CD4-positive, alpha-beta T cell treated with Interleukin-10 for 1 hour (primary cell): ENCODE results near the gene ALOX5AP.

Source experiments
- DNase-seq: peaks from one replicate; pipeline ENCODE4 v3.0.0-alpha.2; 2020

ALOX5AP gene

DNA sequence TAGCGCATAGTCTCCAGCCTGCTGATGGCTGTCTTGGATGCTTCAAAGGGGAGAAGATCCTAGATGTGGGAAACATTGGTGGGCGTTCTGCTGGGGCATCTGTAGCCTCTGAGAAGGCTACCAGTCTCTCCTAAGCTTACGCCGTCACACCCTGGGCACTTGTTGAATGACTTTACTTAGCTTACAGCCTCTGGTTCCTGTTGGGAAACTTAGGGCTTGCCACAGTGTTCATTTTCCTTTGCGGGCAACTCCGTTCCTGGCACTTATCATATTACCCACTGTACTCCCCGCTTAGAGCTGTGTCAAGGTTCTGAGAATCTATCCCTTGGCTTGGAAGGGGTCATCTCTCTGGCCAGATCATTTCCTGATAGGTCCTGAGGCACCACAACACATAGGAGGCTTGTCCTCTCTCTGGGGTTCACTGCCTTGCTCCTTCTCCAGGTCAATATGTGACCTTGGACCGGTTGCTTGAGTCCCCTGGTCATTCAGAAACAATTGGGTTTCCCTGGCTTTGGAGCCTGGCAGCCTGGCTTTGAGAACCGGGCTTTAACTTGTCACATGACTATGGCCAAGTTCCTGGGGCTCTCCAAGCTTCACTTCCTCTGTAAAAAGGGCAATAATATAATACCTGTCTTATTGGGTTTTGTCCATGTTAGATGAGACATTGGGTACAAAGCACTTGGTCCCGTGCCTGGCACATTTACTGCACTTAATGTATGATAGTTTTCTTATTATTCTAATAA lies 20.5 kb upstream of the ALOX5AP start:
- DNase-seq = no peak

DNA sequence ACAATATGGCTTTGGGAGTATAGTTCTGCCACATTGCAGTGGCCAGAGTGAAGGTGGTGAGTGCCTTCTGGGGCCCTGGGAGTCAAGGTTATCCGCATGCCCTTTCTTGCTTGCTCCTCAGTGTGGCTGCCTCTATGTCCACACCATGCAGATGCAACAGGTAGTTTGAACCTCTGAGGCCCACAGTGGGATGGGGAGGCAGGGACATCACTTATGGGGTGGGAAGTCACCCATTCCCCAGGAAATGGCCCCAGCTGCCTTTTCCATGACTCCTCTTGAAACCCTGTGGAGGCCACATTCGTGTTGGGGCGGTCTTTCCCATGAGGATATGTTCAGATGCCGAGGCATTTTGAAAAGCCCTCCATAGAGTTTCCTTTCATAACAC lies 20.0 kb upstream of the ALOX5AP start:
- no peak for DNase-seq

DNA sequence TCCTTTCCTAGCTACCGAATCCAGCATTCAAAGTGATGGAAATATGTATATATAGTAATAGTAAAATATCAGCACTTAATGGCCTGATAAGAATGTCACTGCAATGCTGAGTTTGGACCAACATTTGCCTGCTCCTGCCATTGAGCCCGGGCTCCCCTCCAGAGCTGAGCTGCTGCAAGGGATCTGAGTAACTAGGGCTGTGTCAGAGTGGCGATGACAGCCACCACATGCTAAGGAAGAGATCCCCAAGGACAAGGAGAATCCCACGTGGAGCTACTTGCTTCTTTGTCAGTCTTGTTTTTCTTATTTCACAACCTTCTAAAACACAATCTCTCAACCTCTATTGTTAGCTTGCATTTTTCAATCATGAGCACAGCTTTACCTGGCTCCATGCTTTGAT lies 19.5 kb upstream of the ALOX5AP start:
- no peak for DNase-seq

DNA sequence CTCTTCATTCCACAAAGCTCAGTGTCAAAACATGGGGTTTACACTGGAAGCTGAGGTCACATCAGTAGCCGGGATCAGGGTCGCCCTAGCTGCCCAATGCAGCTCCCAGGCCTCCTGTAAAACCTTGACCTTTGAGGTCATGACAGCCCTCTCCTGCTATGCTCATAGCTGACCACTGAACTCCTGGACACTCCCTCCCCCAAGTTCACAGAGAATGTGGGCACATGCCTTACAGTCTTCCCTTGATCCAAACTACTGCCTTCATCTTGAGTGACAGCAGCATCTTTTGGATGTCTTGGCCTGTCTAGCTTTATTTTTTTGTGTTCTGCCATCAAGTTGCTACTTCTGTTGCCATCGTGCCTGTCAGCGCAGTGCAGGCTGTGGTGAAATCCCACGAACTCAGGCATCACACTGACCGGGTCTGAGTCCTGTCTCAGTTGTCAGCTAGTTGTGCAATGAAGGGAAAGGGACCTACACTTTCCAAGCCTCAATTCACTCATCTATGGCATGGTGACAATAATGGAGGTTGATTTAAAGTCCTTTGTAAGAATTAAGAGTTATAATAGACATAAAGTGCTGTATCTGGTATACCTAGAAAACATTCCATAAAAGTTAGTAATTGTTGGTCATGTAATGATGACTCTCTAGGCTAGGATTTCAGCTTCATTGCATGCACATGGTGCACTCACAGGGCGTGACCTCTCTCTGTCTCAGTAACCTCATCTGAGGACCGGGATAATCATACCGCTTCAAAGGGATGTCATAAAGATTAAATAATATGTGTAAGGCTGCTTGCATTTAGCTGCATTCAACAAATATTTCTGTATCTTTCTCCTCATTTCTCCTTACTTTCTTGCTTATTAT lies 16.4 kb upstream of the ALOX5AP start:
- DNase-seq = no peak

DNA sequence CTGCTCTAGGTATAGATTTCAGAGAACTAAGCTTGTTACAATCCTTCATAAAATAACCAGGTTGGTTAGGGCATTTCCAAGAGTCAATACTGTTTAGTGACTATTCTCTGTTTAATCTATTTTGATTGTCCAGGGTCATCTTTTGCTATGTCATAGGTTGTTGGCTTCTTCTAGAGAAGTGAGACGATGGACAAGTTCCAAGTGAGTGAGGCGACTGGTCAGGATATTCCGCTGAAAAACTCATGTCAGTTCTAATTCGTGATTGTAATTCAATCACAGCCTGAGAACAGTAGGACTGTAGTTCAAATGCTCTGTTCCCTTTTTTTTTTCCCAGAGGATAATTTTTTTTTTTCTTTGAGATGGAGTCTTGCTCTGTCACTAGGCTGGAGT lies 15.8 kb upstream of the ALOX5AP start:
- no peak for DNase-seq

DNA sequence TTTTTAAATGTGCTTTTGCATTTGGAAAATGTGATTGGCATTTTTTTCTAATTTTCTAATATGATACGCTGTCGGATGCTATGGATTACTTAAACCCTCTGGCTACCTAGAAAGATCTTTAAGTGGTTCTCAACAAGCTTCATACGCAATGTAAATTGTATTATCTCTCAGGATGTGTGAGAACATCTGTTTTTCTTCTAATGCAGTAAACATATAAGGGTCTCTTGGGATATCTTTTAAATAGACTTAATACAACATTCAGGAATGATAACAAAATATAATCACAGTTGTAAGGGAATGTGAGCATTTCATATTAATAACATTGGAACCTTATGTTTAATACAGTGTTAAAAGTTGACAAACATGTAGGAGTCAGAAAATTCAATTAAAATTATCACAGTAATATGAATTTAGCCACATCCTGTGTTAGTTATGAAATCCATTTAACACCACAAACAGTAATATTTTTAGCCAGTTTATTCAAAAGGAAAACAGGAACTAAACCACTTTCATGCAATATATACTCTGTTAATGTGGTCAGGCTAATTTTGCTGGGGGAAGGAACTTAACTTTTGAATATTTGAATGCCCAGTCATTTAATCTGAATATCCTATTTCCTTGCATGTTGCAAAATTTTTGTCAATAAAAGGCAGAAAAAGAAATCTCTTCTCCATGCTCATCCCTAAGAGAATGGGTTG lies 15.0 kb upstream of the ALOX5AP start:
- DNase-seq = no peak

DNA sequence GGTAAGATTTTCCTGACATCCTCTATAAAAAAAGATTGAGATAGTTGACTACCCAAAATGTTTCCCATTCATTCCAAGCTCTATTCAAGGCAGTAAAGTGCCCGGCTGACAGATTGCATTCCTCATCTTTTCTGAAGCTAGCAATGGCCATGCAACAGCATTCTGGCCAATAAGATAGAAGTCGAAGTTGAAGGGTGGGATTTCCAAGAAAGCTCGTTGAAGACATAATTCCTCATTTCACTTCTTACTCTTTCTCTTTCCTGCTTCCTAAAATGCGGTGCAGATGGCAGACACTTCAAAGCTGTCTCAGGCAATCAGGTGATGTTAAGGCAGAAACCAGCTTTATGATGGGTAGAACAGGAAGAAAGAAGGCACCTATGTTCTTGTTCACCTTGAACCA lies 13.4 kb upstream of the ALOX5AP start:
- no peak for DNase-seq

DNA sequence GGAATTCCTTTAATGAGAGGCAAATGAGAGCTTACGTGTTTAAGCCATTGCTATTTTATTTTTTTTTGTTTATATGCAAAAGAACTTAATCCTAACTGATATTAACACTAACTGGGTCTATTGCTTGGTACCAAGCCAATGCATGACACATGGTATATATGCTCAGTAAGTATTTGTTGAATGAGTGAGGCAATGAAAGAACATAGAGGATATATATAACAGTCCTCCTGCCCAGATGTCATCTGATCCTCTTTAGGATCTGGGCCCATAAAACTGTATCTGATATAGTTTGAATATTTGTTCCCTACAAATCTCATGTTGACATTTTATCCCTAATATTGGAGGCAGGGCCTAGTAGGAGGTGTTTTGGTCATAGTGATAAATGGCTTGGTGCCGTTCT lies 13.0 kb upstream of the ALOX5AP start:
- no peak for DNase-seq

DNA sequence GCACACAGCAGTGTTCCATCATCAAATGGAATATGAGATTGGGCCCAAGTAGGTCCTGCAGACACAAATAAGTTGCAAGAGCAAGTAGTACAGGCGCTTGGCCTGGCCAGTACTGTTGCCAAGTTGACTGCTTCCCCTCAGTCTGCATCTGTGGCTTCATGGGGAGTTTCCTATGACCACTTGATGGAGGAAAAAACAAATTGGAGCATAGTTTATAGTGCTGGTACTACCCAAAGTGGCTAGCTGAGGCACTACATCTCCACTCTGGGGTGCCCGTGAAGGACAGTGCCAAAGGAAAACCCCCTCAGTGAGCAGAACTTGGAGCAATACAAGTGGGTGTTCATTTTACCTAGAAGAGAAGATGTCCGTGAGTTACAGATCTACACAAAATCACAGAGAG lies 10.6 kb upstream of the ALOX5AP start:
- no peak for DNase-seq

DNA sequence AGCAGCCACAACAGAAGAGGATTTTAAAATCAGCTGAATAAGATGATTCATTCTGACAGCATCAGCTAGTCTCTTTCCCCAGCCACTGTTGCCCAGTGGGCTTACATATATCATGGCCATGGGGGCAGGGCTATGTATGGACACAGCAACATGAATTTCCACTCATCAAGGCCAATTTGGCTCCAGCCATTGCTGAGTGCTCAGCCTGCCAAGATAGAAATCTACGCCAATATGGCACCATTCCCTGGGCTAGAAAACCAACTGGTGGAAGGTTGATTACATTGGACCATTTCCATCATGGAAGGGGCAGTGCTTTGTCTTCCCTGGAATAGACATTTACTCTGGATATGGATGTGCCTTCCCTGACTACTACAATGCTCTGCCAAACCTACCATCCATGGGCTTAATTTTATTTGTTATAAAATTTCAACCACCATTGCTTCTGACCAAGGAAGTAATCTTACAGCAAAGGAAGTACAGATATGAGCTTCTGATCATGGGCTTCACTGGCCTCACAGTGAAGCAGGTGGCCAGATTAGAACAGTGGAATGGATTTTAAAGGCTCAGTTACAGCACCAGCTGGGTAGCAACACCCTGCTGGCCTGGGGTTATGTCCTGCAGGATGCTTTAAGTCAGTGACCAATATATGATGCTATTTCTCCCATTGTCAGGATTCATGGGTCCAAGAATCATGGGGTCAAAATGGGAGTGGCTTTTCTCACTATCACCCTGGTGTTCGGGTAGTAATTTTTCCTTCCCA lies 9.8 kb upstream of the ALOX5AP start:
- DNase-seq = no peak

DNA sequence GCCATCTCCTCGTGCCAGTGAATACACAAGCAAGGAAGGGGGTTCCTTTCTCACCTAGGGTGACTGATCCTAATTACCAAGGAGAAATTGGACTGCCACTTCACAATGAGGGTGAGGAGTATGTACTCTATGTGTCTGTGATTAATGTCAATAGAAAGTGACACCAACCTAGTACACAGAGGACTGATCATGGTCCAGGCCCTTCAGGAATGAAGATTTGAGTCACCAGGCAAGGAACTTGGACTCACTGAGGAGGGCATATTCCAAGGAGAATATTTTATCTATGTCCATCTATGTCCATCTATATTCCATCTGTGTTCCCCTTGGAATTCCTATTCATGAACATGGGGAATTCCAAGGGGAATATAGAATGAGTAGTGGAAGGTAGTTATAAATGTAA lies 9.2 kb upstream of the ALOX5AP start:
- no peak for DNase-seq

DNA sequence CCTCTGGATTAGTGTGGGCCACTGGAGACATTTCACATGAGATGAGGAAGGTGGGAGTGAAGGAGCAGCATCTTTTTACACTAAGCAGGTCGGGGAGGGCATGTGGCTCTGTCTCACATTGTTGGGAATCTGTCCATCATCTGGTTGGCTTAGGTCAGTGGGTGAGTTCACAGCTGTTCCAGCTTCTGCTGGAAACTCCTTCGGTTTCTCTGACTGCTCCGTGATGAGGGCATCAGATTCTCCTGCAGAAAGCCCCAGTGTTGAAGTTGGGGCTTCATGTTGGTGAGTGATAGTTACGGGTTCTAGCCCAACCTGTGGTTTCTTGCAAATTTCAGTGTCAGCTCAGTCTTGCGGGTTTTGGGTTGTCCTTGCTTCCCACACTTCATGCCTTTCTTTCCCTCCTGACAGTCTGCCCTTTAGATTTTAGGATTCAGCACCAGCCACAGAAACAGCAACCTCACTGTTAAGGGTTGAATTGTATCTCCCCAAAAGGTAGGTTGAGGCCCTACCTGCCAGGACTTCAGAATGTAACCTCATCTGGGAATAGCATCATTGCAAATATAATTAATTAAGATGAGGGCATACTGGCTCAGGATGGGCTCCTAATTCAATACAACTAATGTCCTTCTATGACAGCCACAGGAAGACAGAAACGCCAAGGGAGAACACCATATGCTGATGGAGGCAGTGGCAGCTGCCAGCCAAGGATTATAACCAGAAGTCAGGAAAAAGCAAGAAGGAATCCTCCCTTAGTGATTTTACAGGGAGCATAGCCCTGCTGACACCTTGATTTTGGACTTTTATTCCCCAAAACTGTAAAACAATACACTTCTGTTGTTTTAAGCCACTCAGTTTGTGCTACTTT lies 7.6 kb upstream of the ALOX5AP start:
- no peak for DNase-seq

DNA sequence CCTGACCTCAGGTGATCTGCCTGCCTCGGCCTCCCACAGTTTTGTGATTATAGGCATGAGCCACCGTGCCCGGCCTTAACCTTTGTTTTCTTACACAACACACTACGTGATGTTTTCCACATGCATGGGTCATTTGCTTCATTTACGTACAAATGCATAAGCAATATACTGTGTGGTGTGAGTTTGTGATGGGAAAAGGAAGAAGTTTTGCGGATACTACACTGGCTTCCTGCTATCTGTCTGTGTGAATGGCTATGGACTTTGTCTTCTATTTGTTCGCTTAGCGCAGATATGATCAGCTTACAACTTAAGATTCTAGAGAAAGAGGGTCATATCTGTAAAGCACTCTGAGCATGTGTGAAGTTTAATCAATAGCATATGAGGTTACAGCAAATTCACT lies 5.5 kb upstream of the ALOX5AP start:
- DNase-seq = no peak

DNA sequence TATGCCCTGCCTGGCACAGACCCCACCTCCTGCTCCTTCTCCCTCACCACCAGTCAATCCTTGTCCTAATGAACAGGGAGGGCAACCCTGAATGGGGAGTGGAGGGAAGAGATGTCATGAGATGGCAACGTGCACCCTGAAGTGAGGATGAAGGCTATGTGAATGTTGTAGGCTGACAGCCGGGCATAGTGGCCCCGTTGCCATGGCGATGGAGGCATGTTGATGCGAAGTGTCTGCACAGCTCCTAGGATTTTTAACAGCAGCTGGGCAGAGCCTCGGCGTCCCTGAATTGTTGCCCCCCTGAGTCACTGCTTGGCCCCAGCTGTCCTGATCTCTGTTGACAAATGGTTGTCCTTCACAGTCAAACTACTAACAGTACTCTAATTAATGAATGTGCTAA lies 4.8 kb upstream of the ALOX5AP start:
- DNase-seq = no peak

DNA sequence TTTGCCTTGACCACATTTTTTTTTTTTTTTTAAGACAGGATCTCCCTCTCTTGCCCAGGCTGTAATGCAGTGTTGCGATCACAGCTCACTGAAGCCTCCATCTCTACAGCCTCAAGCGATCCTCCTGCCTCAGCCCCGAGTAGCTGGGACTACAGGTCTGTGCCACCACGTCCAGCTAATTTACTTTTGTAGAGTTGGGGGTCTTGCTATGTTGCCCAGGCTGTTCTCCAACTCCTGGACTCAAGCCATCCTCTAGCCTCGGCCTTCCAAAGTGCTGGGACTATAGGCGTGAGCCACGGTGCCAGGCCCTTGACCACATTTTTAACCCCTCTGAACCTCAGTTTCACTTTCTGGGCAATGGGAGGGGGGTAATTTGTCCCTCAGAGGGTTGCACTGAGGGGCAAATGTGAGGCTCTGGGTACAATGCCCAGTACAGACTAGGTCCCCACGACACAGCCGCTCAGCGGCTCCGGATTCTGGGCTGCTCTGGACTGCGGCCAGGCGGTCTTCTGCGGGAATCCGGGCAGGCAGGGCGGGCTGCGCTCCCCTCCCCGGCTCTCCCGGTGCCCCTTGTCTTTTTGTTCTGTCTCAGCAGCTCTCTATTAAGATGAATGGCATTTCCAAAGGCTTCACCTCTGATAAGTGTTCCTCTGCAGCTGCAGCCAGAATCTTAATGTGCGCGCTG lies 3.8 kb upstream of the ALOX5AP start:
- DNase-seq = no peak

DNA sequence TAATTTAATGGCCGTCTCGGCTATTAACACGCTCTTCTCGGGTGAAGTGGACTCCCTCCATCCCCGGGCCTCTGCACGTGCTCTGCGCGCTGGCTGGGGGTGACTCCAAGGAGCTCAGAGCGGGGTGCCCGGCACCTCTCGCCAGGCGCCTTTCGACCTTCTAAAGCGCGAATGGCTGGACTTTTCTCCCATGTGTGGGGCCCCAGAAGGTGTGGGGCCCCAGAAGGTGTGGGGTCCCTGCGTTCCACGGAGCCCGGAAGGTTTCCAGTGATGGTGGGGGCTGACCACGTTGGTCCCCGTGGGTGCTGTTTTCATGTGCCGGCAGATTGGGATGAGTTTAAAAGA lies 3.3 kb upstream of the ALOX5AP start:
- no peak for DNase-seq

DNA sequence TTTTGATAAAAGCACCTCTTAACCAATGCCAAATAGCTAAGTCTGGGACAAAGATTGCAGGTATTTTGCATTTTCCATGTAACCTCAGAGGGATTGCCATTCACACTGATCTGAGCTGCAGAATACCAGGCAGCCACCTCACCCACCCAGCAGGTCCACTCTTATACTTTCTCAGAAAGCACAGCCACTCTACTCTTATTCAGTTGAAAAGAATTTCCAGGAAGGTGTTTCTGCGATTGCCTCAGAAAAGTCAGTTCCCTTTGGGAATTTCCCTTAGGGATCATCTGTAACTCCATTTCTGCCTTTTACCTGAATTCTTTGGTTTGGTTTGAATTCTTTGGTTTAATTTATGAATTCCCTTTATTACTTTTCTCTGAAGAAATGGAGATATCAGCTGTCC lies 904 bp upstream of the ALOX5AP start:
- no peak for DNase-seq

DNA sequence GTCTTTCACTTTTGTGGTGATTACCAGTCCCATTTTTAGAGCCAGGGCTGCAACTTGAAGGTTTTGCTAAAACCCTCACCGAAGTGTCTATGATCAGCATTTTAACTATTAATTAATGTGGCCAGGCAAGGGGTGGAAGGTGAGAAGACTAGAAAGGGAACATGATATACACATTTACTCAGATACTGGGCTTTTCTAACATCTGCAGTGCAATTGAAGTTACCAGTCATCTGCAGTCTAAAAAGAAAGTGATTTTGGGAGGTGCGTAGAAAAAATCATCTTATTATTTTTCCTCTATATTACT lies 481 bp downstream of the ALOX5AP start:
- no peak for DNase-seq

DNA sequence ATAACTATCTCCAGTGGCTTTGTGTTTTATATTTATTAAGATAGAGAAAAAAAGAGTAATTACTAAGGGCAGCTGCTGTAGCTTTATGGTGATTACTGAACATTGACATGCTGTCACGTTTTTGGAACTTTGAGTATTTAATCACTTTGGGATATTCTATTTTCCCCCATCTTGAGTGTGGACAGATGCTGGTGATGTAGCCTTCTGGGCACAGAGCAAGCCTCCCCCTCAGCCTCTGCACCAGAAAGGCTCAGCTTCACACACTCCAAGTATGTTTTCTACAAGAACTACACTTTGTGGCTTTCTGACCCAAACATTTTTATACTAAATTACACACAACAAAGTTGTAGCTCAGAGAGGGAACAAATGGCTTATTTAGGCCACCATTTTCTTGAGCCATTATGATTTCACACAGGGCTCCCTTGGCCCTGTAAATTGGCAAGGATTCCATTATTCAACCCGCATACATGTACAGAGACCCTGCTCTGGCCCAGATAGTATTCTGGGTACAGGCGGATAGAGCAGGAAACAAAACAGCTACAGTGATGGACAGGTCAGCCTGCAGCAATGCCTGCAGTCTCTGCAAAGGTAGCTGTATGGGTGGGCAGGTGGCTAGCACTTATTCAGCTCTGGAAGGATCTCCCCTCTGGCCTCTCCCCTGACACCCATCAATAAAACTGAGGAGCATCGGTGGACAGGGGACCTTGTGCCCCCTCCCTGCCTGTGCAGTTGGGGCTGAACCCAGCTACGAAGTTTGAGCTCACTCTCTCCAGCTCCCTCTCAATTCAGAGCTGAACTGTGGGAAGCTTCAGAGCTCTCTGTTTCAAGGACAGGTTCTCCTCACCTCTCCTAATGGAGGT lies 1.3 kb downstream of the ALOX5AP start:
- no peak for DNase-seq

DNA sequence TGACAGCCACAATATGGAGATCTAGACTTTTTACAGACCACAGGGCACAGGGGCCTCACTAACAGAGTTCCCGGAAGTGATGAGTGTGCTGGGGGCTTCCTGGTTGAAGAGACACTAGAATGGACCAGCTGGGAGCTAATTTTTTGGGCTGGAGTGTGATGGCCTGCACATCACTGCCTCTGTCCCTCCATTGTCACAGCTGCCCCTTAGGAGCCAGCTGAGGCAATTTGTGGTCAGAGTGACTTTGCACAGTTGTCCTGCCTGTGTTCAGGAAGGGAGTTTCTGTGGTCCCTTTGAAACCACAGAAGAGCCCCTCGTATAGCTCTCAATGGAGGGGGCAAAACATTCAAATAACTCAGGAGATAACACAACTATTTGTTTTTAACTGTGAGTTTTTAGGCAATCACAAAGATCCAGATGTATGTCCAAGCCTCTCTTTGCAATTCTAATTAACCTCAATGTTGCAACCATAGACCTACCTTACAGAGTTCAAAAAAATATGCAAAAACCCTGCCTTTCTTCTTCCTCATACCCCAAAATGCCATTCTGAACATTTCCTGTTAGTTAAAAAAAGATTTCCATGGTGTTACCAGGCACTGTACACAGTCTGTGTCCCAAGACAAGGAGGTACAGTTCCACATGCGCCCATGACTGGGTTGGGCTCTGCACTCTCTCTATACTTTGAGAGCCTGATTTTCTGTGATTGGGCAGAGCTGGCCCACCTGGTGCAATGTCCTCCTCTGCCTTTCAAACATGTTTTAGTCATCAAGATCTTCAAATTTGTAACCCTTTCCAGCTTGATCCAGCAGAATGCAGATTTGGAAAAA lies 2.4 kb downstream of the ALOX5AP start:
- peak; percentile 24 for DNase-seq
